MM.1S (cell line): ENCODE results near the gene HS3ST2.

Experiments used
- DNase-seq: peaks from one replicate; pipeline ENCODE4 v3.0.0-alpha.2; 2015
- H2AFZ ChIP-seq: fragments of 300-600 bp; sonication (generic); 2 replicates; pipeline ENCODE4 v1.6.0; 2016; ENCODE audit warnings: antibody characterized with exemption, low read length
- H3F3A ChIP-seq: fragments of 300-600 bp; sonication (generic); 2 replicates; pipeline ENCODE4 v1.6.1; 2016; ENCODE audit warnings: mild to moderate bottlenecking, antibody characterized with exemption, low read length, moderate library complexity, mixed read lengths; ENCODE audit not compliant: insufficient read depth
- H3K27ac ChIP-seq: fragments of 300-600 bp; sonication (generic); 2 replicates; pipeline ENCODE4 v1.5.1; 2016; ENCODE audit warnings: mild to moderate bottlenecking, low read length
- H3K27me3 ChIP-seq: fragments of 300-600 bp; sonication (generic); replicated peaks from 2 replicates; pipeline ENCODE4 v1.6.0; 2016; ENCODE audit warnings: low read length; ENCODE audit not compliant: insufficient read depth
- H3K36me3 ChIP-seq: fragments of 300-600 bp; sonication (generic); replicated peaks from 2 replicates; pipeline ENCODE4 v1.6.1; 2016; ENCODE audit warnings: mild to moderate bottlenecking, low read length, mixed read lengths; ENCODE audit not compliant: insufficient read depth
- H3K4me1 ChIP-seq: fragments of 300-600 bp; sonication (generic); 2 replicates; pipeline ENCODE4 v1.6.1; 2016; ENCODE audit warnings: low read length, mixed read lengths
- H3K4me2 ChIP-seq: fragments of 300-600 bp; sonication (generic); 2 replicates; pipeline ENCODE4 v1.6.0; 2016; ENCODE audit warnings: low read depth, low read length
- H3K4me3 ChIP-seq: fragments of 300-600 bp; sonication (generic); 2 replicates; pipeline ENCODE4 v1.5.1; 2016; ENCODE audit warnings: low read length, mixed read lengths
- H3K79me2 ChIP-seq: fragments of 300-600 bp; sonication (generic); 2 replicates; pipeline ENCODE4 v1.6.1; 2016; ENCODE audit warnings: mixed run types, low read length, mixed read lengths
- H3K9ac ChIP-seq: fragments of 300-600 bp; sonication (generic); 2 replicates; pipeline ENCODE4 v1.6.1; 2016; ENCODE audit warnings: low read length, mixed read lengths
- H3K9me2 ChIP-seq: fragments of 300-600 bp; sonication (generic); replicated peaks from 2 replicates; pipeline ENCODE4 v1.6.1; 2016; ENCODE audit warnings: mild to moderate bottlenecking, low read length, mixed read lengths; ENCODE audit not compliant: insufficient read depth
- H3K9me3 ChIP-seq: fragments of 300-600 bp; sonication (generic); replicated peaks from 2 replicates; pipeline ENCODE4 v1.6.1; 2016; ENCODE audit warnings: mild to moderate bottlenecking, low read length, mixed read lengths; ENCODE audit not compliant: insufficient read depth
- H4K20me1 ChIP-seq: fragments of 300-600 bp; sonication (generic); 2 replicates; pipeline ENCODE4 v1.6.1; 2016; ENCODE audit warnings: mild to moderate bottlenecking, low read length, moderate library complexity, mixed read lengths; ENCODE audit not compliant: insufficient read depth
- CTCF ChIP-seq: fragments of 300-600 bp; sonication (generic); IDR thresholded peaks from 2 replicates; pipeline ENCODE4 v1.5.1; 2016; ENCODE audit warnings: antibody characterized with exemption, low read length, mixed read lengths
- EZH2 ChIP-seq: fragments of 300-600 bp; sonication (generic); optimal IDR thresholded peaks from 2 replicates; pipeline ENCODE3; 2017; ENCODE audit warnings: low read depth, mild to moderate bottlenecking, antibody characterized with exemption, low read length, mixed read lengths
- EZH2phosphoT487 ChIP-seq: fragments of 300-600 bp; sonication (generic); IDR thresholded peaks from 2 replicates; pipeline ENCODE4 v1.6.1; 2018; ENCODE audit warnings: antibody characterized with exemption, low read length

Gene HS3ST2

GRCh38 chr16:22888791-22889190 is 74.8 kb downstream of the HS3ST2 start:
- no peaks in the 10 kb centered on the region for H3K9me3 ChIP-seq
- no peak overlapping the region for H3K4me2 ChIP-seq
- no peaks in the 10 kb centered on the region for H3F3A ChIP-seq
- no peaks in the 10 kb centered on the region for H3K79me2 ChIP-seq
- no peak overlapping the region for H3K4me3 ChIP-seq
- H4K20me1 ChIP-seq, result no peaks in the 10 kb centered on the region
- no peaks in the 10 kb centered on the region for H3K9me2 ChIP-seq
- DNase-seq, result no peak
- H3K4me1 ChIP-seq, result no peaks in the 10 kb centered on the region
- H2AFZ ChIP-seq, result no peak overlapping the region
- TF ChIP-seq EZH2phosphoT487, result no peak
- no peak for TF ChIP-seq EZH2
- TF ChIP-seq CTCF, result no peak
- H3K27ac ChIP-seq, result no peak overlapping the region
- H3K9ac ChIP-seq, result no peak overlapping the region
- H3K27me3 ChIP-seq, result no peaks in the 10 kb centered on the region
- no peaks in the 10 kb centered on the region for H3K36me3 ChIP-seq

- H3K36me3 ChIP-seq, result no peaks in the 10 kb centered on the region
- H3K9me2 ChIP-seq, result no peaks in the 10 kb centered on the region
- no peaks in the 10 kb centered on the region for H3F3A ChIP-seq
- H3K27ac ChIP-seq, result no peak overlapping the region
- H3K79me2 ChIP-seq, result no peaks in the 10 kb centered on the region
- H2AFZ ChIP-seq, result no peak overlapping the region
- H3K9me3 ChIP-seq, result no peaks in the 10 kb centered on the region
- no peak overlapping the region for H3K4me2 ChIP-seq
- no peak overlapping the region for H3K9ac ChIP-seq
- H4K20me1 ChIP-seq, result no peaks in the 10 kb centered on the region
- no peak overlapping the region for H3K4me3 ChIP-seq
- DNase-seq, result no peak
- TF ChIP-seq CTCF (no peak), EZH2phosphoT487 (no peak), EZH2 (no peak)
- no peaks in the 10 kb centered on the region for H3K4me1 ChIP-seq
- no peaks in the 10 kb centered on the region for H3K27me3 ChIP-seq
These were observed 77.0 kb downstream of the HS3ST2 start for GRCh38 chr16:22890976-22891375.

DNA sequence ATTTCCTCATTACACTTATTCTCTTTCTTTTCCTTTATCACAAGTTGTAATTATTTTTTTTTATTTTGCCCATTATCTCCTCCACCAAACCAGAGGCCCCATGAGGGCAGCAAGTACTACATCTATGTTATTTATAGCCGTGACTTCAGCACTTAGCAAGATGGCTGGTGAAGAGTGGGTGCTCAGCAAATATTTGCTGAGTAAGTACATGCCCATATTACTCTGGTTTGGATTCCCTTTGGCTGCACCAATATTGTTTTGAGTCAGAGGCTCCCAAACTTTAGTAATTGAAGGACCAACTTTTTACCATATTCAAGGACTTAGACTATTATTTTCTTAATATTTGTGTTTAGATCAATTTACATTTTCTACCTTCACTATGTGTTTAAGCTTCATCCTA is 83.2 kb downstream of the HS3ST2 start:
- H3K27me3 ChIP-seq, result no peaks in the 10 kb centered on the region
- no peak for DNase-seq
- no peaks in the 10 kb centered on the region for H3K4me1 ChIP-seq
- TF ChIP-seq EZH2phosphoT487 (no peak), CTCF (no peak), EZH2 (no peak)
- H3K9me3 ChIP-seq, result no peaks in the 10 kb centered on the region
- no peaks in the 10 kb centered on the region for H4K20me1 ChIP-seq
- no peak overlapping the region for H2AFZ ChIP-seq
- no peaks in the 10 kb centered on the region for H3F3A ChIP-seq
- no peak overlapping the region for H3K9ac ChIP-seq
- no peaks in the 10 kb centered on the region for H3K9me2 ChIP-seq
- H3K36me3 ChIP-seq, result no peaks in the 10 kb centered on the region
- no peak overlapping the region for H3K4me3 ChIP-seq
- no peak overlapping the region for H3K27ac ChIP-seq
- no peak overlapping the region for H3K4me2 ChIP-seq
- no peaks in the 10 kb centered on the region for H3K79me2 ChIP-seq

- TF ChIP-seq EZH2 (no peak), EZH2phosphoT487 (no peak), CTCF (no peak)
- no peaks in the 10 kb centered on the region for H3K9me2 ChIP-seq
These were observed 84.2 kb downstream of the HS3ST2 start for GRCh38 chr16:22898131-22898530.

More at GRCh38 chr16:22898131-22898530, 84.2 kb downstream of the HS3ST2 start:
- no peaks in the 10 kb centered on the region for H3K27me3 ChIP-seq
- no peak for DNase-seq
- H3K9ac ChIP-seq, result no peak overlapping the region
- no peak overlapping the region for H3K4me3 ChIP-seq
- no peak overlapping the region for H3K27ac ChIP-seq
- H3K9me3 ChIP-seq, result no peaks in the 10 kb centered on the region
- no peaks in the 10 kb centered on the region for H4K20me1 ChIP-seq
- no peaks in the 10 kb centered on the region for H3F3A ChIP-seq
- no peaks in the 10 kb centered on the region for H3K79me2 ChIP-seq
- no peaks in the 10 kb centered on the region for H3K36me3 ChIP-seq
- no peak overlapping the region for H2AFZ ChIP-seq
- H3K4me1 ChIP-seq, result no peaks in the 10 kb centered on the region
- H3K4me2 ChIP-seq, result no peak overlapping the region
